Measurements from ENCODE around the gene HYAL3.
"Not testable (repeated sequence)": the region's sequence is repeated elsewhere in the genome, so short reads cannot be mapped to it uniquely, and the experiment has no call there.

The HYAL3 gene

DNA sequence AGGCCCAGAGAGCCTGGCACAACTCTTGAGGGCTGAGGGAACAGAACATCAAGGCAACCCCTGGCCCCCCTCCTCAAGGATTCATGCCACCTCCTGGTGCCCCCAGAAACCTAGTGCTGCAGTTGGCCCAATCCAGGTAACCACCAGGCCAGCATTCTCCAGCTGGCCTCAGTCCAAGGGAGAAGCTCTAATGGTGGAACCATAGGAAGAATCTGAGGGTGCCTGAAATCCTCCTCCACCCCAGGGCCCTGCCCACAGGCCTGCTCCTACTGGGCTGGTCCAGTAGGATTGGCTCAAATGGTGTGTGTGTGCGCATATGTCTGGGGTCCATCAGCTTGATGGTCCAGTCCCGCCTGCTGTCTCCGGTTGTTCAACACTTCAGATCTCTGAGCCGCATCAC, 15.6 kb upstream of the HYAL3 start:
- no peak for DNase-seq (ENCODE audit: low read depth, low spot score)

DNA sequence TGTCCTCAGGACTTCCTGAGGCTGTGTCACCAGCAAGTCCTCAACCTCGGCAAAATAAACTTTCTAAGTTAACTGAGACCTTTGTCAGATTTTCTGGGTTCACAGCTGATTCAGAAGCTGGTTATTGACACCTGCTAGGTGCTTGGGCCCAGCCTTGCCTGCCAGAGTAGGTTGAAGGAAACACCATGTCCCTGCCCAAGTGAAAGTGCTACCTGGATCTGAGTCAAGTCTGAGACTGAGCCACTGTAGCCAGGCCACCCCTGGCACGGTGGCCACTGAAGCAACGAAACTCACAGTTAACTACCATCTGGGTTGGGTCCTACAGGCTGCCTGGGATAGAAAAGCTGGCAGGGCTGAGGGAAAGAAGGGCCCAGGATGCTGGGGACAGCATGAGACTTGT, 15.1 kb upstream of the HYAL3 start:
- DNase-seq (ENCODE audit: low read depth, low spot score) = no peak

DNA sequence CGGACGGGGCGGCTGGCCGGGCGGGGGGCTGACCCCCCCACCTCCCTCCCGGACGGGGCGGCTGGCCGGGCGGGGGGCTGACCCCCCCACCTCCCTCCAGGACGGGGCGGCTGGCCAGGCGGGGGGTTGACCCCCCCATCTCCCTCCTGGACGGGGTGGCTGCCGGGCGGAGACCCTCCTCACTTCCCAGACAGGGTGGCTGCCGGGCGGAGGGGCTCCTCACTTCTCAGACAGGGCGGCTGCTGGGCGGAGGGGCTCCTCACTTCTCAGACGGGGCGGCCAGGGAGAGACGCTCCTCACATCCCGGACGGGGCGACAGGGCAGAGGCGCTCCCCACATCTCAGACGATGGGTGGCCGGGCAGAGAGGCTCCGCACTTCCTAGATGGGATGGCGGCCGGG, 12.8 kb upstream of the HYAL3 start:
- DNase-seq (ENCODE audit: low read depth, low spot score) = not testable (repeated sequence)

DNA sequence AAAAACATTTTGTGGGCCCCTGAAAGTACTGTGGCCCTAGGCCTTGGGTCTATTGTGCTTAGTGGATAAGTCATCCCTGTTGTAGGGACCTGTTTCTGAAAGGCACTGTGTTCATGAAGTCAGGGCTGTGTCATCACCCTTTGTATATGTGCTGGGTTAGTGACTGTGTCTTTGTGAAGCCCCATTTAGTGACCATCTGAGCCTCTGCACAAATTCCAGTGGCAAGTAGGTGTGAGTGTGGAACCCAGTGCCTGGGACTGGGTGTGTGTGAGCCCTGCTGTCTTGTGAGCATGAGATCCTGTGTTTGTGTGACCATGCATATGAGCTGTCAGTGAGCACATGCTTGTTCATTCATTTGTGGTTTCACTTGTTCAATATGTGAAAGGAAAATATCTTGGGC, 5.4 kb upstream of the HYAL3 start:
- DNase-seq (ENCODE audit: low read depth, low spot score) = no peak

DNA sequence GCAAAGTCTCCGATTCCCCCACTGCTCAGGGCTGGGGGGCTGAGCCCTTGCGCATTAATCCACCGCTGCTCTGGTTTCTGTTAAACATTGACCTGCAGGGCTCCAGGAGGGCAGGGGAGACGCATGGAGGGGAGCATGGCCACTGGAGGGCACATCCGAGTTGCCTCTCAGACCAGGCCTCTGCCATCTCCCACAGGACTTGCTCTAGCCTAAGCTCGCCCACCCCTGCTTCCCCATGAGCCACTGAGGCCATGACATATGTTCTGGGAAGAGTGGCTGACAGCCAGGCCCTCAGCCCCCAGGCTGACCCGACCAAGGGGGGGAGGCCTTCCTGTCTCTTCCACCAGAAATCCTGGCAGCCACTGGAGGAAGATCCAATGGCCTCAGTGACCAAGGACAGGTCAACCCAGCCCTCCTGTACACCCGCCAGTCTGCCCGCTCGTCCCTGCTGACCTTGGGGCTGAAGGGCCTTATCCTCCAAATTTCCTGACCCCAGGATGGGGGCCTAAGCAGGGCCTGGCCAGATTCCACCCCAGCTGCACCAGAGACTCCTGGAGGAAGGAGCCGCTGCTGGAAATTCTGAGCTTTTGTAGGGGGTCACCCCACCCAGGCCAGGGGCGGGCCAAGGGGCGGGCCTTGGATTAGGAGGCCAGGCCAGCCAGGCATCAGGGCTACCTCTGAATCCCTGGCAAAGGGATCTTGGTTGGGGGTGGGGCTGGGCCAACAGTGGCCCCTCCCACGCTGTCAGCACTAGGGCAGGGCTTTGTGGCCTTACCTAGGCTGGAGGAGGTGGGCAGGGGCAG, 4.0 kb upstream of the HYAL3 start, which contains the start of gene HYAL1:
TSS of gene HYAL1 (minus strand) at position 562 of the 803 bp plus-strand sequence. CDS start 618 bp downstream, outside the sequence.
- no peak for DNase-seq (ENCODE audit: low read depth, low spot score)

DNA sequence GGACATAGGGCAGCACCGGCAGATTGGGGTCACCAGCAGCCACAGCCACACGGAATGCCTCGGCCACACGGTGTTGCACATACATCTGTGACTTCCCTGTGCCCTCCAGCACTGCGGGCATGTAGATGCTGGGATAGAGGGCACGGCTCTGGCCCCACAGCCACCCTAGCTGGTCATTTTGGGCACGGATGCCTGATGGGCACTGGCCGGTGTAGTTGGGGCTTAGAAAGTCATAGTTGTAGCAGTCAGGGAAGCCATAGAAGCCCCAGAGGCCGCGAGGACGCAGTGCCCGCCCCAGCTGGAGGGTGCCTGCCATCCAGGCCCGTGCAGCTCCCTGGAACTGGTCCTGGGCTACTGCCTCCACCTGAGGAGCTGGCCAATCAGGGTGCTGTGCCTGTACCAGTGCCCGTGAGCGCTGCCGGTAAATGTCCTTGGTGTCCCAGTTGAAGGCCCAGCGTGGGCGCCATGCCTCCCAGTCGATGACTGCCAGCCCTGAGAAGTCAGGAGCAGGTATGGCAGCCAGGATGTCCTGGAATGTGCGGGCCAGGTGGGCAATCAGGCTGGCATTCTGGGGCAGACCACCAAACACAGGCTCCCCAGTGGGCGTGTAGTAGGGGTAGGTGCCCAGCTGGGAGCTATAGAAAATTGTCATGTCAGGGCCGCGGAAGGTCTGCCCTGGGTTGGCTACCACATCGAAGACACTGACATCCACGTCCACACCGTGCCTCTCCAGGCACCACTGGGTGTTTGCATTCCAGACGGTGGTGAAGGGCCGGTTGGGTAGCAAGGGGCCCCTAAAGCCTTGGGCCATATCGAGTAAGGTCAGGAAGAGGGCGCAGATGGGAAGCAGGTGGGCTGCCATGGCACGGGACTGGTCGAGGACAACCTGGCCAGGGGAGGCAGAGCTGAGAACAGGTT, 3.1 kb upstream of the HYAL3 start:
- no peak for DNase-seq (ENCODE audit: low read depth, low spot score)

DNA sequence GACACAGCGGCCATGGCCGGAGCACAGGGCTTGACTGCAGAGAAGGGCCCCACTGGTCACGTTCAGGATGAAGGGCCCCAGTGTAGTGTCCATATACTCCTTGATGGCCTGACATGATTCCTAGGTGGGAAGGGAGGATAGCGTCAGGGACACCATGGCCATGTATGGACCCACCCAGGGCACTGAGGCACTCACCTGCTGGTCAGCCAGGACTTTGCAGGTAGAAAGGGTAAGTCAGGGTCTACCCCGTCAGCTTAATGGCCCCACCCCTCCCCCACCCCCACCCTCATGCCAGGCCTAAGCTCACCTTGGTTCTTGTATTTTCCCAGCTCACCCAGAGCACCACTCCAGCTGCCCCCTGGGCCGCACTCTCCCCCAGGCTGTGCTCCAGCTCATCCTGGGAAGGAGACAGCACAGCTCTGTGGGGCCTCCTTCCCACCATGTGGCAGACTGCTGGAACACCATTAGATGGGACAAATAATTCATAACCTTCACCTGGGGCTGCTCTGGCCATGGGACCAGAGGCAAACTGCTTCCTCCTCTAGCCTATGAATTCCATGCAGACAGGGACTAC, 1.6 kb upstream of the HYAL3 start:
- no peak for DNase-seq (ENCODE audit: low read depth, low spot score)

GRCh38 chr3:50299929-50300680, 900 bp upstream of the HYAL3 start:
- no peak for DNase-seq (ENCODE audit: low read depth, low spot score)

DNA sequence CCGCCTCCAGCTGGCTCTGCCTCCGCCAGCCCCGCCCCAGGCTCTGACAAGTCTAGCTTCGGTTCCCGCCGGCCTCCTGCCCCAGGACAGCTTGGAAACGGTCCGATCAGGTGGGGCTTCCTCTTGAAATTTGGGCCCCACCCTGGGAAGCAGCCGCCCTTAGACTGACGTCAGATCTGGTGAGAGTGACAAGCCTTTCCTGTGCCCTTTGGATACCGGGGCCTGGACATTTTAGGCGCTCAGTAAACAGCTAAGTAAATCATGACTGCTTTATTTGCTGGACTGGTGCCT, 378 bp upstream of the HYAL3 start:
- no peak for DNase-seq (ENCODE audit: low read depth, low spot score)

DNA sequence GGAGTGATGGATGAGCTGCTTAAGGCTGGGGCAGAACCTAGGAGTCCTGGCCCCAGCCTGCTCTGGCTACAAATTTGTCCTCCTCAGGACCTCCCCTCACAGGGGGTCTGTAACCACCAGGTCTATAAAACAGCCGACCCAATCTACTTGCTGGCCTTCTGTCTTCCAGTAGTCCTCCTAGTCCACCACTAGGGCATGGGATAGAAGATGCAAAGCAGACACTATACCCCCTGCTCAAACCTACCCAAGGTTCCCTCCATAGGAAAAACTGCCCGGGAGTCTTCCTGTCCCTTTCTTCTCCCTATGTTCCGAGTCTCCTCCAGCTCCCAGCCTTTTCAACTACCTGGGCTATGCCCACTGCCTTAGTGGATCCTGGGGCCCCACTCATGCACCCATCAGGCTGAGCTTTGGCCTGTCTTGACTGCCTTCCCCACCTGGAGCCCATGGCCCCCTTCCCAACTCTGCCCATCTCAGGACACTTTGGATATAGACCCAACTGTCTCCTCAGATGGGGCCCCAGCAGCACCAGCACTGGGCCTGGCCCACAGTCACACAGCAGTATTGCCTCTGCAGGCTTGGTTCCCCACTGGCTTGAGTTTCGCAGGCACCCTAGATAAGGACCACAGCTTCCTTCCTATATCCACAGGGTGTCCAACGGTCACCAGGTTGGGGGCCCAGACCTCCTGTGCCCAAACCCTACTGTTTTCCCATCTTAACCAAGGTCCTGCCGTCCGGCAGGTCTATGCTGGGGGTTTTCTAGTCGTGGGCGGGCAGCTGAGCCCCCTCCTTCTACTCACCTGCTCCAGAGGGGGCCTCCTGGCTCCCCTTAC, 1.1 kb downstream of the HYAL3 start:
- DNase-seq (ENCODE audit: low read depth, low spot score) = no peak

GRCh38 chr3:50297384-50297775, 1.8 kb downstream of the HYAL3 start:
- no peak for DNase-seq (ENCODE audit: low read depth, low spot score)

DNA sequence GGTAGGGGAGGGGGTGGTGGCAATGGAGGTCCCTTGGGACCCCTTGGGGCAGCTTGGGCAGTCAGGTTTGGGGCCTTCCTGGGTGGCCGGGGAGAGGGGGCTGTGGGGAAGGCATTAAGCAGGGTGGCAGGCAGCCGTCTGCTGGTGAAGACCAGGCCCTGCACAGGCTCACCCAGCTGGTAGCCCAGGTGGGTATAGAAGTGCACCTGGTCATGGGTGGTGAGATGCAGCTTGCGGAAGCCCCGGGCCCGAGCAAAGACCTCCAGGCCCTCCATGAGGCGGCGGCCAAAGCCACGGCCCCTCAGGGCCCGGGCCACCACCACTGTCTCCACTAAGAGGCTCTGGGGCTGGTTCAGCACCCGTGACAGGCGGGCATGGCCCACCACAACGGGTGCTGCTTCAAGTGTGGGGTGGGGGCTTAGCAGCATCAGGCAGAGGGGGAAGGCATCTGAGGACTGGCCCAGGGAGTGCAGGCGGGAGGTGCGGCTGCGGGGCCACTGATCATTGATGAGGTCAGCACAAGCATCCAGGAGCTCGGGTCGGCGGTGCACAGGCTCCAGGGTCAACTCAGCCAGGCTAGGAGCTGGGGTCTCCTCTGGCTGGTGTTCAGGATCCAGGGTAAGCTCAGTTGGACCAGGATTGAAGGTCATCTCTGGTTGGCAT, 2.4 kb downstream of the HYAL3 start:
- no peak for DNase-seq (ENCODE audit: low read depth, low spot score)

DNA sequence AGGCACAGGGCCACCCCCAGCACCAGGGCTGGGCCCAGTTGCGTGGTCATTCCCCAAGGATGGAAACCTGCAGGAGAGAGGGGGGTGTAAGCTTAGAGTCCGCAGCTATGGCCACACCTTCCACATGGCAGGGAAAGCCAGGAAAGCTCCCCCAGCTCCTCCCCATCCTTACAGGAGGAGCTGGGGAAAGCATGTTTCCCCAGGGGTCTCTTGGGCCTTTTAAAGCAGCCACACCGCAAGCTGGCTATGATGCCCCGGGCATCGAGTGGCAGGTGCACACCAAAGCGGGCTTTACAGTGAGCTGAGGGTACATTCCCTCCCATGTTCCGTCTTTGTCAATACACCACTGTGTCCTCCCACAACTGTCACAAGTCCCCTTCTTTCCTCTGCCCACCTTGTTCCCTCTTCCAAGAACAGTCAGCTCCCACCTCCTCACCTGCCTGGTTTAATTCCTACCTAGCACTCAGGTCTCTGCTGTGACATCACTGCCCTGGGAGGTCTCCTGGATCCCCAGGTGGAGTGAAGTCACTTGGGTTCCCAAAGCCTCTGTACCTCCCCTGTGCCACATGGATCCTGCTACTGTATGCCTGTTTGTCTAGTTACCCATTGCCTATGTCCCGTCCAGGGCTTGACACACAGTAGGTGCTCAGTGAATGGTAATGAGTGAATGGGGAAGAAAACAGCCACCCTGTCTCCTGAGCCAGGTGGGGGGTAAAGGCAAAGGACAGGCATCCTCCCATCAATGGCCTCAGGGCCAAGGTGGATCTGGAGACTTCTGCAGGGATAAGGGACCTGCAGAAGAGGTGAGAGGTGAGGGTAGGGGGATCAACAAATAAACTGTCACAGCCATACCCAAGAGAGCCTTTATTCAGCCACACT, 3.4 kb downstream of the HYAL3 start:
- no peak for DNase-seq (ENCODE audit: low read depth, low spot score)

DNA sequence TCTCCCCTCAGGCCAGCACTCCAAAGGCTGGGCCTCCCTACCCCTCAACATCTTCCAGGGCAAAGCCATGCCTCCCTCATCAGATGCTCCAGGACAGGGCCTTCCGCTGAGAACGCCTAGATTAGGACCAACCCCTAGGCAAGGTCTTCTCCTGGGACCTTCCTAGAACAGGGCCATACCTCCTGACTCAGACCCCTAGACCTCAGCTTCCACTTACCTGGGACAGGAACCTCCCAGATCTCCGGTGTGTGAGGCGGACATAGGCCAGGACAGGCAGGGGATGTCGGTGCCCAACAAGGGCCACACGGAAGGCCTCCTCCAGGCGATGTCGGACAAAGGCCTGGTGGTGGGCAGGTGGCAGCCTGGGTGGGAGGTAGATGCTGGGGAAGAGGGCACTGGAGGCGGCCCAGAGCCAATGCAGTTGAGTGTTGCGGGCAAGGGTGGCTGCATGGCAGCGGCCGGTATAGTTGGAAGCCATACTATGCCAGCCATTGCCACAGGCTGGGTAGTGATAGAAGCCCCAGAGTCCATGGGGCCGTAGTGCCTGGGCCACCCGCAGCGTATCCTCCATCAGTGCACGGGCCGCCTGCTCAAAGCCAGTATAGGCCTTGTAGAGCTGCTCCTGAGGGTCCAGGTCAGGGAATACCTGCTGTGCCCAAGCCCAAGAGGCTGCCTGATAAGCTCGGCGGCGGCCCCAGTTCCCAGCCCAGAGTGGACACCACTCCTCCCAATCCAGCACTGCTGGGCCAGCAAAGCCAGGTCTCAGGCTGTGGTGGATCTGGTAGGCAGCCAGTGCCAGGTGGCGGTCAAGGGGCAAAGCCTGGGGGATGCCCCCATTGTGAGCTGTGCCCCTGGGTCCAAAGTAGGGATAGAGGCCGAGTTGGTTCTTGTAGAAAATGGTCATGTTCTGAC, 4.5 kb downstream of the HYAL3 start:
- no peak for DNase-seq (ENCODE audit: low read depth, low spot score)

DNA sequence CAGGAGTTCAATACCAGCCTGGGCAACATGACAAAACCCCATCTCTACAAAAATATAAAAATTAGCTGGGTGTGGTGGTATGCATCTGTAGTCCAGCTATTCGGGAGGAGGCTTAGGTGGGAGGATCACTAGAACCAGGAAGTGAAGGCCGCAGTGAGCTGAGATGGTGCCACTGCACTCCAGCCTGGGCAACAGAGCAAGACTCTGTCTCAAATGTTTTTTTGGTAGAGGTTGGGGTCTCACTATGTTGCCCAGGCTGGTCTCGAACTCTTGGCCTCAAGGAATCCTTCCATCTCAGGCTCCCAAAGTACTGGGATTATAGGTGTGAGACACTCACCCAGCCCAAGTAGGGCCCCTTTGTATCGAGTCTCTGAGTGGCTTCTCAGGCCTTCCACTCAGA, 5.1 kb downstream of the HYAL3 start:
- no peak for DNase-seq (ENCODE audit: low read depth, low spot score)

GRCh38 chr3:50293079-50293801, 6.0 kb downstream of the HYAL3 start:
- no peak for DNase-seq (ENCODE audit: low read depth, low spot score)

Data from activated CD4-positive, CD25-positive, alpha-beta regulatory T cell treated with anti-CD3 and anti-CD28 coated beads, Interleukin-2, amount 50 U/mL, for 16 hours (primary cell).